IMR-90 (cell line): ENCODE measurements around the gene RAI1. TPM values are rescaled to one million over a fixed set of nuclear protein-coding genes. Genes with fewer than 3 reads are reported as not detected.

Experiments
- ATAC-seq: fragments of 200-7000 bp; cut with Tn5 transposase; 2 replicates; pipeline ENCODE4 v1.9.1; 2020; ENCODE audit warnings: low read depth, mild to moderate bottlenecking, moderate library complexity
- BruUV-seq: library from RNA; stranded (reverse); fragments of 400-500 nt; replicated peaks from 2 replicates; lab custom pipeline; 2021; lab: Mats Ljungman, UMichigan
- CTCF ChIA-PET: fragments of 300-600 bp; formaldehyde crosslinking; extraction: SDS; loops from one replicate; lab custom pipeline; 2021; ENCODE audit warnings: antibody characterized with exemption; lab: Yijun Ruan, JAX
- POLR2A ChIA-PET: fragments of 300-600 bp; sonication (Branson Sonifier 250); formaldehyde crosslinking; loops from one replicate; lab custom pipeline; 2022; ENCODE audit warnings: antibody characterized with exemption; ENCODE audit not compliant: unreplicated experiment; lab: Charles Lee
- DNase-seq: peaks from one replicate; pipeline ENCODE4 v3.0.0; 2013
- H2AFZ ChIP-seq: replicated peaks from 2 replicates; pipeline ENCODE3; 2013; ENCODE audit warnings: low read length, mild to moderate bottlenecking; ENCODE audit not compliant: poor library complexity
- H2AK5ac ChIP-seq: 2 replicates; pipeline ENCODE4 v1.6.1; 2013; ENCODE audit warnings: low read depth, low read length, inconsistent platforms
- H2AK9ac ChIP-seq: replicated peaks from 2 replicates; pipeline ENCODE3; 2013; ENCODE audit warnings: mild to moderate bottlenecking, low read depth, low read length, moderate library complexity; ENCODE audit not compliant: poor library complexity
- H2BK120ac ChIP-seq: 2 replicates; pipeline ENCODE4 v1.6.1; 2013; ENCODE audit warnings: low read depth, low read length, inconsistent platforms
- H2BK15ac ChIP-seq: 3 replicates; pipeline ENCODE4 v1.6.1; 2013; ENCODE audit warnings: low read depth, low read length, inconsistent platforms
- H2BK20ac ChIP-seq: 2 replicates; pipeline ENCODE4 v1.6.1; 2013; ENCODE audit warnings: low read depth, mild to moderate bottlenecking, inconsistent platforms, low read length, moderate library complexity
- H2BK5ac ChIP-seq: 2 replicates; pipeline ENCODE4 v1.6.1; 2013; ENCODE audit warnings: mild to moderate bottlenecking, low read depth, low read length, inconsistent platforms; ENCODE audit not compliant: poor library complexity, severe bottlenecking
- H3K14ac ChIP-seq: replicated peaks from 2 replicates; pipeline ENCODE4 v1.6.1; 2013; ENCODE audit warnings: low read depth, low read length, inconsistent platforms
- H3K18ac ChIP-seq: 2 replicates; pipeline ENCODE4 v1.6.1; 2013; ENCODE audit warnings: low read depth, low read length, control low read depth
- H3K23ac ChIP-seq: 2 replicates; pipeline ENCODE4 v1.6.1; 2013; ENCODE audit warnings: low read depth, low read length, inconsistent platforms
- H3K27ac ChIP-seq: 2 replicates; pipeline ENCODE4 v1.5.1; 2013; ENCODE audit warnings: mild to moderate bottlenecking, control low read depth, low read length; ENCODE audit not compliant: insufficient read depth
- H3K27me3 ChIP-seq: 2 replicates; pipeline ENCODE4 v1.6.1; 2013; ENCODE audit warnings: low read length; ENCODE audit not compliant: control insufficient read depth, insufficient read depth
- H3K36me3 ChIP-seq: 2 replicates; pipeline ENCODE4 v1.6.1; 2013; ENCODE audit warnings: low read length, mixed read lengths; ENCODE audit not compliant: control insufficient read depth, insufficient read depth
- H3K4ac ChIP-seq: 2 replicates; pipeline ENCODE4 v1.6.1; 2013; ENCODE audit warnings: low read depth, low read length, inconsistent platforms
- H3K4me1 ChIP-seq: 2 replicates; pipeline ENCODE4 v1.6.1; 2013; ENCODE audit warnings: low read length, mixed read lengths; ENCODE audit not compliant: control insufficient read depth, insufficient read depth
- H3K4me2 ChIP-seq: 2 replicates; pipeline ENCODE4 v1.6.1; 2013; ENCODE audit warnings: low read depth, mild to moderate bottlenecking, control low read depth, low read length, moderate library complexity
- H3K4me3 ChIP-seq: 2 replicates; pipeline ENCODE4 v1.5.1; 2013; ENCODE audit warnings: low read depth, mild to moderate bottlenecking, control low read depth, low read length, moderate library complexity; ENCODE audit not compliant: insufficient read depth
- H3K56ac ChIP-seq: 2 replicates; pipeline ENCODE4 v1.6.1; 2013; ENCODE audit warnings: low read length, inconsistent platforms; ENCODE audit not compliant: insufficient read depth; ENCODE audit errors: extremely low read depth
- H3K79me1 ChIP-seq, 2 experiments: 2 replicates each; pipeline ENCODE4 v1.6.1; 2013; ENCODE audit warnings: low read length in 2 of 2, inconsistent platforms in 1 of 2, low read depth in 1 of 2
- H3K9ac ChIP-seq: 2 replicates; pipeline ENCODE4 v1.6.1; 2013; ENCODE audit warnings: low read depth, low read length, control low read depth
- H3K9me1 ChIP-seq: 2 replicates; pipeline ENCODE4 v1.6.1; 2013; ENCODE audit warnings: low read length, inconsistent platforms; ENCODE audit not compliant: insufficient read depth
- H3K9me3 ChIP-seq: 2 replicates; pipeline ENCODE4 v1.6.1; 2013; ENCODE audit warnings: low read length; ENCODE audit not compliant: control insufficient read depth, insufficient read depth
- H4K20me1 ChIP-seq: 2 replicates; pipeline ENCODE4 v1.6.1; 2013; ENCODE audit warnings: low read length, inconsistent platforms; ENCODE audit not compliant: insufficient read depth
- H4K5ac ChIP-seq: 2 replicates; pipeline ENCODE4 v1.6.1; 2013; ENCODE audit warnings: mild to moderate bottlenecking, low read depth, low read length, control low read depth
- H4K8ac ChIP-seq, 2 experiments: 2 replicates each; pipeline ENCODE4 v1.6.1; 2013; ENCODE audit warnings: low read depth in 2 of 2, low read length in 2 of 2, control low read depth in 1 of 2, inconsistent platforms in 1 of 2
- H4K91ac ChIP-seq: 2 replicates; pipeline ENCODE4 v1.6.1; 2013; ENCODE audit warnings: low read depth, low read length, inconsistent platforms; ENCODE audit not compliant: insufficient read depth
- BHLHE40 ChIP-seq: fragments of 150-350 bp; IDR thresholded peaks from 2 replicates; pipeline ENCODE4 v1.6.1; 2016; ENCODE audit warnings: mild to moderate bottlenecking, low read depth, low read length
- CTCF ChIP-seq: conservative IDR thresholded peaks from 2 replicates; pipeline ENCODE4 v1.5.1; 2012; ENCODE audit warnings: mild to moderate bottlenecking, low read depth, low read length, improper control_type of control experiment
- WGBS, 2 experiments: methylation state at CpG; one replicate each; pipeline versions ENCODE4 v1.1.5 to v1.1.7; 2013; ENCODE audit warnings: missing lambda C conversion rate in 2 of 2; ENCODE audit not compliant: insufficient read length in 1 of 2; ENCODE audit errors: extremely low coverage in 2 of 2; 5-methylcytosine and 5-hydroxymethylcytosine counted together
- dilution Hi-C: fragments of 300-500 bp; cut with HindIII; formaldehyde crosslinking; loops from one replicate; pipeline ENCODE4 v1.14.3; 2018; ENCODE audit warnings: low sequenced_read_pairs; ENCODE audit not compliant: unreplicated experiment
- in situ Hi-C: fragments of 300-500 bp; cut with MboI; formaldehyde crosslinking; loops from 3 replicates; pipeline ENCODE4 v1.14.3; 2019; ENCODE audit warnings: low sequenced_read_pairs, inconsistent platforms, mixed read lengths
- intact Hi-C: fragments of 100-400 bp; cut with micrococcal nuclease; formaldehyde crosslinking; loops from 2 replicates; pipeline ENCODE4 v1.10.0; 2022
- polyA plus RNA-seq, 3 experiments: library from polyadenylated mRNA; depleted of rRNA; stranded (reverse); fragments of >200 nt; gene quantifications; 2 replicates each; pipeline ENCODE4 v1.2.3, GENCODE V29; 2012; ENCODE audit warnings: low replicate concordance in 1 of 3
- total RNA-seq: library from RNA; depleted of rRNA; stranded (reverse); fragments of >200 nt; gene quantifications from 2 replicates; pipeline ENCODE4 v1.2.3, GENCODE V29; 2012

RAI1 gene
- total and polyA plus RNA-seq, 2 of the 4 experiments (the other 2 are of a cell fraction): 1.8 to 10.5 TPM

GRCh38 chr17:17701658-17702057 is 20.4 kb downstream of the RAI1 start:
- ATAC-seq: no peak
- Histone ChIP-seq H3K18ac (no peak overlapping the region), H3K79me1 (peaks cover 40 to 95% of the 10 kb centered on the region in 2 experiments), H3K23ac (peak overlapping the region; percentile 59; the same call in 1 of the 2 replicates), H3K27me3 (no peaks in the 10 kb centered on the region), H2AK5ac (peak overlapping the region; percentile 23; the same call in 1 of the 2 replicates), H3K4me3 (no peak overlapping the region), H3K4ac (peak overlapping the region; percentile 20; the same call in 1 of the 2 replicates), H3K56ac (no peak overlapping the region), H3K14ac (peak overlapping the region; percentile 60; the same call in 1 of the 2 replicates), H3K9me1 (peaks cover 73% of the 10 kb centered on the region), H3K4me2 (no peak overlapping the region), H3K9ac (no peak overlapping the region), H2BK15ac (no peak overlapping the region), H2AFZ (no peak overlapping the region), H3K4me1 (peaks cover 72% of the 10 kb centered on the region), H4K91ac (peak overlapping the region; percentile 36; the same call in 1 of the 2 replicates), H3K36me3 (peaks cover 2% of the 10 kb centered on the region; the same call in 1 of the 2 replicates), H4K20me1 (peaks cover 98% of the 10 kb centered on the region), H4K5ac (no peak overlapping the region), H2BK20ac (no peak overlapping the region), H2BK5ac (no peak overlapping the region), H3K27ac (no peak overlapping the region), H2AK9ac (no peak overlapping the region), H4K8ac (no peak overlapping the region; a peak in 1 of 4 replicates), H2BK120ac (no peak overlapping the region), H3K9me3 (no peaks in the 10 kb centered on the region)
- ChIA-PET CTCF (no interaction called here), POLR2A (no interaction called here)
- no CpG with 5 or more reads among the region's 5 CpGs for WGBS, 2 experiments
- no peak for DNase-seq
- dilution Hi-C loops: no loop called here
- intact Hi-C loops: no loop called here
- in situ Hi-C loops: no loop called here
- TF ChIP-seq CTCF (0 out of 2 replicates have a peak, but pooled peaks have one; percentile 7), BHLHE40 (no peak)
- BruUV-seq: no TSS peak
